Activated CD8-positive, alpha-beta T cell treated with anti-CD3 and anti-CD28 coated beads for 36 hours (primary cell): ENCODE results near the gene HIPK1. TPM values are rescaled to one million over a fixed set of nuclear protein-coding genes. Genes with fewer than 3 reads are reported as not detected.

Experiments used
- ATAC-seq: fragments of 200-7000 bp; cut with Tn5 transposase; one replicate; pipeline ENCODE4 v1.10.0; 2021; ENCODE audit warnings: mild to moderate bottlenecking, moderate library complexity
- CTCF ChIA-PET: fragments of 350-600 bp; sonication (Branson Sonifier 250); formaldehyde crosslinking; loops from one replicate; lab custom pipeline; 2021; ENCODE audit warnings: antibody characterized with exemption; lab: Charles Lee
- POLR2A ChIA-PET: fragments of 350-600 bp; sonication (Branson Sonifier 250); formaldehyde crosslinking; loops from one replicate; lab custom pipeline; 2021; ENCODE audit warnings: antibody characterized with exemption; lab: Charles Lee
- DNase-seq: peaks from one replicate; pipeline ENCODE4 v3.0.0-alpha.2; 2020
- H3K27ac Mint-ChIP-seq: one replicate; pipeline ENCODE4 v1.8.0; 2021; ENCODE audit warnings: mild to moderate bottlenecking, mixed read lengths
- H3K27me3 Mint-ChIP-seq: one replicate; pipeline ENCODE4 v1.8.0; 2021; ENCODE audit warnings: mixed read lengths
- H3K36me3 Mint-ChIP-seq: one replicate; pipeline ENCODE4 v1.8.0; 2021; ENCODE audit warnings: low read depth, mixed read lengths
- H3K4me1 Mint-ChIP-seq: one replicate; pipeline ENCODE4 v1.8.0; 2021; ENCODE audit warnings: low read depth, mixed read lengths
- H3K4me3 Mint-ChIP-seq: one replicate; pipeline ENCODE4 v1.8.0; 2021; ENCODE audit warnings: mild to moderate bottlenecking, moderate library complexity, mixed read lengths
- H3K9me3 Mint-ChIP-seq: one replicate; pipeline ENCODE4 v1.8.0; 2021; ENCODE audit warnings: mixed read lengths
- intact Hi-C: fragments of 100-400 bp; cut with micrococcal nuclease; formaldehyde crosslinking; loops from one replicate; pipeline ENCODE4 v1.10.0; 2022
- total RNA-seq, 2 experiments: library from RNA; stranded (reverse); gene quantifications; one replicate each; pipeline ENCODE4 v1.2.3, GENCODE V29; 2021
- TF ChIP-seq, protein P1 (sequence below): fragments of 200-600 bp; IDR thresholded peaks from one replicate; pipeline ENCODE4 v1.8.0; 2022; ENCODE audit warnings: antibody characterized with exemption, mild to moderate bottlenecking

Gene HIPK1
- total RNA-seq, 2 experiments from 2014 or later = 42.8 to 45.1 TPM

DNA sequence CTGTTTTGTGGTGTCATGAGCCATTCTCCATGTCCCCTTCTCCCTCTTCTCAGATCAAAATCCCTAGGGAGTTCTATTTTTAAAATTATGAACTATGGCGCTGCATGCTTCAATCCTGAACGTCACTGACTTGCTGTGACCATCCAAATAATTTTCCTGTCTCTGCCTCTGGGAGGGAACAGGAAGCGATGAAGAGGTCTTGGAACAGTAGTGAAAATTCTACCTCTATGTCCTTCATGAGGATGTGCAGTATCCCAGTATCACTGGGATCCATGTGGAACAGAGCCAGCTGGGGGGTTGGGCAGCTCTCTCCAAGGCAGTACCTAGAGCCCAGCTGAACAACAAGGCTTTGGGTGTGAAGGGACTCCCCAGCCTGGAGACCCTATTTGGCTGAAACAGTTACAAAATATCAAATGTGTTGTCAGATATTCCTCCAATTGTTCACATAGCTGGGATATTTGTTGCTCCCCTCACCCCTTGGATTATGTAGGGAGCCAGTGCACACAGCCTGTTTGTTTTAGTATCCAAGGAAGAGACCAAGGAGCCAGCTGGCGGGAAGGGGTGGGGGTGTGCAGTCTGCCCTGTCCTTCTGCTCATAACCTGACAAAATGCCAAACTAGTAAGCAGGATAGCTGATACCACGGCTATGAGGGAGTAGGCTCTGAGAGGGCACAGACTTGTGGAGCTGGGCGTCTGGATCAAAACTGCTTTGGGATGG lies 16.4 kb upstream of the HIPK1 start:
- H3K27me3 Mint-ChIP-seq = no peaks in the 10 kb centered on the region
- TF ChIP-seq, protein P1, sequence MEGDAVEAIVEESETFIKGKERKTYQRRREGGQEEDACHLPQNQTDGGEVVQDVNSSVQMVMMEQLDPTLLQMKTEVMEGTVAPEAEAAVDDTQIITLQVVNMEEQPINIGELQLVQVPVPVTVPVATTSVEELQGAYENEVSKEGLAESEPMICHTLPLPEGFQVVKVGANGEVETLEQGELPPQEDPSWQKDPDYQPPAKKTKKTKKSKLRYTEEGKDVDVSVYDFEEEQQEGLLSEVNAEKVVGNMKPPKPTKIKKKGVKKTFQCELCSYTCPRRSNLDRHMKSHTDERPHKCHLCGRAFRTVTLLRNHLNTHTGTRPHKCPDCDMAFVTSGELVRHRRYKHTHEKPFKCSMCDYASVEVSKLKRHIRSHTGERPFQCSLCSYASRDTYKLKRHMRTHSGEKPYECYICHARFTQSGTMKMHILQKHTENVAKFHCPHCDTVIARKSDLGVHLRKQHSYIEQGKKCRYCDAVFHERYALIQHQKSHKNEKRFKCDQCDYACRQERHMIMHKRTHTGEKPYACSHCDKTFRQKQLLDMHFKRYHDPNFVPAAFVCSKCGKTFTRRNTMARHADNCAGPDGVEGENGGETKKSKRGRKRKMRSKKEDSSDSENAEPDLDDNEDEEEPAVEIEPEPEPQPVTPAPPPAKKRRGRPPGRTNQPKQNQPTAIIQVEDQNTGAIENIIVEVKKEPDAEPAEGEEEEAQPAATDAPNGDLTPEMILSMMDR = no peak
- no peak for DNase-seq
- H3K9me3 Mint-ChIP-seq = no peaks in the 10 kb centered on the region
- no peak overlapping the region for H3K27ac Mint-ChIP-seq
- no peak overlapping the region for H3K4me3 Mint-ChIP-seq
- H3K36me3 Mint-ChIP-seq = peaks cover 15% of the 10 kb centered on the region
- no peak for ATAC-seq
- peaks cover 9% of the 10 kb centered on the region for H3K4me1 Mint-ChIP-seq
- POLR2A ChIA-PET = interaction anchor here (1.0 to 1.4 kb wide), 2 partner anchors 11 to 16 kb away, joined by 4 to 6 read pairs; partner anchors contain the start of gene HIPK1
- intact Hi-C loops = no loop called here
- CTCF ChIA-PET = interaction anchor here (1.0 kb wide), 1 partner anchor 370 kb away, joined by 3 read pairs; no protein-coding TSS in a partner anchor

DNA sequence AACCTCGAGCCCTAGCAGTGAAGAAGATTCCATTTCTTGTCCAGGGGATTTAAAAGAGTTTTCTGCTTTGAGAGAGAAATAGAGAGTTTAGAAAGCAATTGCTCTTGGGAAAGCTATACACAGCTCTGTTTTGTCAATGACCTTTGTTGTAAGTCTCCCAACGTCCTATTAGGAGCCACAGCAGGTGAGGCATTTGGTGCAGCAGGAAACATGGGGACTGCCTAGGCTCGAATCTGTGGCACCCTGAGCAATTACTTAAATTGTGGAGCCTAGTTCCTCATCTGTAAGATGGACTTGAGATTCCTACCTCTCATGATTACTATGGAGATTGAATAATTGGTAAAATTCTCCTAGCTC lies 15.8 kb upstream of the HIPK1 start:
- Mint-ChIP-seq H3K36me3 (peaks cover 10% of the 10 kb centered on the region), H3K4me1 (peaks cover 4% of the 10 kb centered on the region), H3K27ac (no peak overlapping the region), H3K27me3 (no peaks in the 10 kb centered on the region), H3K4me3 (no peak overlapping the region), H3K9me3 (no peaks in the 10 kb centered on the region)
- CTCF ChIA-PET = interaction anchor here (1.0 kb wide), 1 partner anchor 370 kb away, joined by 3 read pairs; no protein-coding TSS in a partner anchor
- TF ChIP-seq, protein P1 = no peak
- intact Hi-C loops = no loop called here
- DNase-seq (no peak), ATAC-seq (no peak)
- POLR2A ChIA-PET = interaction anchor here (1.0 to 1.4 kb wide), 2 partner anchors 11 to 15 kb away, joined by 4 to 6 read pairs; partner anchors contain the start of gene HIPK1

DNA sequence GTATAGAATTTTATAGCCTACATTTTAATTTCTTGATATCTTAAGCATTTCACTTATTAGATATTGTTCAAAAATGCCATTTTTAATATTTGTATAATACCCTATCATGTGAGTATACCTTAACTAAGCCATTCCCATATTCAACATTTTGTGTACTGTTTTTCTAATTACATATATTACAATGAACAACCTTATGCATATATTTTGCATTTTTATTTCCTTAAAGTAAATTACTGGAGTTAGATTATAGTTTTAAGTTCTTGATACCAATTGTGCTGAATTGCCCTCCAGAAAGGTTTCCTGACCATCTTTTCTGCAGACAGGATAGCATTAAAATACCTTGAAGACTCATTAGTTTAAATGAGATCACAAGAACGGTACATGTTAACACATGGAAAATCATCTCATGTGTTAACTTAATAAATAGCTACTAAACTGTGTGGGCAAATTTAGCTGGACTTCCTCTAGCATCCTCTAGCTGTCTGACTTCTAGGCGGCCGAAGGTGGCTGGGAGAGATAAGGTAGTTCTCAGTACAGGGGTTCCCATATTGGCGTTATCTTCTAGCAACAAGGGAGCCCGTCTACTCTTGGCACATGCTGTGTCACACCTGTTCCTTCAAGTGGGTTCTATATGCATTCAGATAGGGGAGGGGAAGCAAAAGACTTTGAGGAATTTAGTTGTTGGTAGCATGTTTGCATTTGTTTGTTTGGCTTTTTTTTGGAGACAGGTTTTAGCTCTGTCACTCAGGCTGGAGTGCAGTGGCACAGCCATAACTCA lies 15.0 kb upstream of the HIPK1 start:
- Mint-ChIP-seq H3K4me1 (no peaks in the 10 kb centered on the region), H3K36me3 (peaks cover 8% of the 10 kb centered on the region), H3K27me3 (no peaks in the 10 kb centered on the region), H3K4me3 (no peak overlapping the region), H3K9me3 (no peaks in the 10 kb centered on the region), H3K27ac (no peak overlapping the region)
- no peak for DNase-seq
- ATAC-seq = no peak
- intact Hi-C loops = no loop called here
- TF ChIP-seq, protein P1 = no peak
- ChIA-PET CTCF (interaction anchor here (1.9 kb wide), 1 partner anchor 10 kb away, joined by 5 read pairs; the partner anchor contains the start of gene AP4B1), POLR2A (interaction anchor here (0.8 kb wide), 1 partner anchor 15 kb away, joined by 3 read pairs; the partner anchor contains the start of gene HIPK1)

DNA sequence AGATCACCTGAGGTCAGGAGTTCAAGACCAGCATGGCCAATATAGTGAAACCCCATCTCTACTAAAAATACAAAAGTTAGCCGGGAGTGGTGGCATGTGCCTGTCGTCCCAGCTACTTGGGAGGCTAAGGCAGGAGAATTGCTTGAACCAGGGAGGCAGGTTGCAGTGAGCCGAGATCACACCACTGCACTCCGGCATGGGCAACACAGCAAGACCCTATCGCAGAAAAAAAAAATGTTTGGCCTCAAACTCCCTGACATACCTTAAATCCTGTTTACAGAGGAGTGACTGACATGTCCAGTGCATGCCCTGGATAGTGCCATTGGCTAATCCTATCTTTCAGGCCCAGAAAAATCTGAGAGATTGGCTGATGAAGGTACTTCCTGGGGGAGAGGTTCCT lies 12.2 kb upstream of the HIPK1 start:
- ATAC-seq (no peak), DNase-seq (no peak)
- Mint-ChIP-seq H3K27ac (no peak overlapping the region), H3K36me3 (peaks cover 6% of the 10 kb centered on the region), H3K4me1 (no peaks in the 10 kb centered on the region), H3K27me3 (no peaks in the 10 kb centered on the region), H3K9me3 (no peaks in the 10 kb centered on the region), H3K4me3 (no peak overlapping the region)
- POLR2A ChIA-PET = interaction anchor here (0.8 to 1.8 kb wide), 4 partner anchors 11 to 16 kb away, joined by 3 to 8 read pairs (median 4); partner anchors contain the start of genes AP4B1 and HIPK1
- TF ChIP-seq, protein P1 = no peak
- intact Hi-C loops = no loop called here
- CTCF ChIA-PET = interaction anchor here (0.9 to 3.1 kb wide), 3 partner anchors 12 to 82 kb away, joined by 3 to 15 read pairs (median 3); partner anchors contain the start of genes AP4B1 and HIPK1
